Muscle layer of colon (tissue), 2 donors: Measurements from ENCODE around the gene PLAC8.
"Not testable (repeated sequence)": the region's sequence is repeated elsewhere in the genome, so short reads cannot be mapped to it uniquely, and the experiment has no call there.

ENCODE experiments used
- H3K27ac ChIP-seq: one replicate; pipeline ENCODE4 v1.7.0; 2013; ENCODE audit warnings: low read depth, mild to moderate bottlenecking, low read length, moderate library complexity
- H3K27me3 ChIP-seq, 2 donors: one replicate each; pipeline ENCODE4 v1.7.0; 2013; ENCODE audit warnings: low read length in 2 of 2, mild to moderate bottlenecking in 2 of 2; ENCODE audit not compliant: insufficient read depth in 2 of 2, control insufficient read depth in 1 of 2
- H3K36me3 ChIP-seq: one replicate; pipeline ENCODE4 v1.7.0; 2013; ENCODE audit warnings: mild to moderate bottlenecking, low read length; ENCODE audit not compliant: insufficient read depth
- H3K4me1 ChIP-seq: one replicate; pipeline ENCODE4 v1.7.0; 2013; ENCODE audit warnings: mild to moderate bottlenecking, low read length; ENCODE audit not compliant: insufficient read depth
- H3K4me3 ChIP-seq, 2 donors: one replicate each; pipeline ENCODE4 v1.7.0; 2013; ENCODE audit warnings: low read length in 2 of 2, low read depth in 1 of 2, mild to moderate bottlenecking in 1 of 2, moderate library complexity in 1 of 2
- H3K9ac ChIP-seq: one replicate; pipeline ENCODE4 v1.7.0; 2013; ENCODE audit warnings: low read length
- H3K9me3 ChIP-seq: one replicate; pipeline ENCODE4 v1.7.0; 2013; ENCODE audit warnings: mild to moderate bottlenecking, low read length
- donor health status: abdominal sarcoma.
- donor health status: Adenocarcinoma of cecum.

PLAC8 gene

GRCh38 chr4:83084956-83085355, 29.6 kb downstream of the PLAC8 start:
- not testable (repeated sequence) for H3K4me1 ChIP-seq, H3K27me3 ChIP-seq, H3K4me3 ChIP-seq, H3K27ac ChIP-seq, H3K36me3 ChIP-seq, H3K9me3 ChIP-seq, H3K9ac ChIP-seq

- no peaks in the 10 kb centered on the region for H3K9me3 ChIP-seq
- H3K4me1 ChIP-seq = no peaks in the 10 kb centered on the region
- no peaks in the 10 kb centered on the region for H3K27me3 ChIP-seq
- no peak overlapping the region for H3K9ac ChIP-seq
- no peak overlapping the region for H3K27ac ChIP-seq
- no peaks in the 10 kb centered on the region for H3K36me3 ChIP-seq
- H3K4me3 ChIP-seq = no peak overlapping the region
Observed at GRCh38 chr4:83083925-83084475, 30.5 kb downstream of the PLAC8 start.

GRCh38 chr4:83082777-83083176, 31.8 kb downstream of the PLAC8 start:
- Histone ChIP-seq H3K36me3 (no peaks in the 10 kb centered on the region), H3K4me1 (no peaks in the 10 kb centered on the region)

GRCh38 chr4:83080561-83080960, 34.0 kb downstream of the PLAC8 start:
- no peak overlapping the region for H3K4me3 ChIP-seq
- peaks cover 3% of the 10 kb centered on the region for H3K36me3 ChIP-seq
- no peak overlapping the region for H3K9ac ChIP-seq
- no peaks in the 10 kb centered on the region for H3K9me3 ChIP-seq
- peaks cover 5% of the 10 kb centered on the region for H3K4me1 ChIP-seq
- H3K27ac ChIP-seq = no peak overlapping the region
- no peaks in the 10 kb centered on the region for H3K27me3 ChIP-seq

More at GRCh38 chr4:83082777-83083176, 31.8 kb downstream of the PLAC8 start:
- Histone ChIP-seq H3K4me3 (no peak overlapping the region), H3K27ac (no peak overlapping the region), H3K27me3 (no peaks in the 10 kb centered on the region), H3K9ac (no peak overlapping the region), H3K9me3 (no peaks in the 10 kb centered on the region)

GRCh38 chr4:83075311-83076095, 39.0 kb downstream of the PLAC8 start:
- peaks cover 11% of the 10 kb centered on the region for H3K4me1 ChIP-seq
- peaks cover 3% of the 10 kb centered on the region for H3K36me3 ChIP-seq
- peak overlapping the region; percentile 40 for H3K27ac ChIP-seq
- no peaks in the 10 kb centered on the region for H3K9me3 ChIP-seq
- H3K9ac ChIP-seq = no peak overlapping the region
- H3K4me3 ChIP-seq = no peak overlapping the region
- no peaks in the 10 kb centered on the region for H3K27me3 ChIP-seq

- not testable (repeated sequence) for H3K36me3 ChIP-seq, H3K27ac ChIP-seq, H3K27me3 ChIP-seq, H3K4me3 ChIP-seq, H3K9me3 ChIP-seq, H3K9ac ChIP-seq
- peaks cover 11% of the 10 kb centered on the region for H3K4me1 ChIP-seq
Observed at GRCh38 chr4:83074783-83075182, 39.7 kb downstream of the PLAC8 start.

GRCh38 chr4:83074086-83074704, 40.3 kb downstream of the PLAC8 start:
- Histone ChIP-seq H3K4me1 (peaks cover 11% of the 10 kb centered on the region), H3K27ac (no peak overlapping the region), H3K4me3 (no peak overlapping the region), H3K9me3 (no peaks in the 10 kb centered on the region), H3K36me3 (peaks cover 3% of the 10 kb centered on the region), H3K27me3 (no peaks in the 10 kb centered on the region), H3K9ac (no peak overlapping the region)

GRCh38 chr4:83071116-83071515, 43.4 kb downstream of the PLAC8 start:
- Histone ChIP-seq H3K9me3 (no peaks in the 10 kb centered on the region), H3K4me3 (no peak overlapping the region), H3K36me3 (peaks cover 21% of the 10 kb centered on the region), H3K27me3 (no peaks in the 10 kb centered on the region), H3K4me1 (peaks cover 11% of the 10 kb centered on the region), H3K27ac (no peak overlapping the region), H3K9ac (no peak overlapping the region)

GRCh38 chr4:83067058-83067639, 47.4 kb downstream of the PLAC8 start:
- Histone ChIP-seq H3K4me3 (no peak overlapping the region), H3K36me3 (peaks cover 39% of the 10 kb centered on the region), H3K27me3 (no peaks in the 10 kb centered on the region), H3K4me1 (no peaks in the 10 kb centered on the region), H3K9me3 (no peaks in the 10 kb centered on the region), H3K9ac (no peak overlapping the region), H3K27ac (no peak overlapping the region)

GRCh38 chr4:83065266-83065665, 49.3 kb downstream of the PLAC8 start:
- no peaks in the 10 kb centered on the region for H3K4me1 ChIP-seq
- no peak overlapping the region for H3K9ac ChIP-seq
- H3K27ac ChIP-seq = no peak overlapping the region
- no peaks in the 10 kb centered on the region for H3K9me3 ChIP-seq
- no peaks in the 10 kb centered on the region for H3K27me3 ChIP-seq
- H3K36me3 ChIP-seq = peaks cover 43% of the 10 kb centered on the region
- no peak overlapping the region for H3K4me3 ChIP-seq

GRCh38 chr4:83062739-83063138, 51.8 kb downstream of the PLAC8 start:
- Histone ChIP-seq H3K36me3 (peaks cover 36% of the 10 kb centered on the region), H3K4me1 (no peaks in the 10 kb centered on the region), H3K27me3 (no peaks in the 10 kb centered on the region), H3K27ac (no peak overlapping the region), H3K9ac (no peak overlapping the region), H3K9me3 (no peaks in the 10 kb centered on the region), H3K4me3 (no peak overlapping the region)
